HepG2 (cell line): Measurements from ENCODE around the gene SLC8A2. TPM values are rescaled to one million over a fixed set of nuclear protein-coding genes. Genes with fewer than 3 reads are reported as not detected.
A peak's percentile ranks its signal among the peaks of the same experiment; 100 is the strongest.

Experiments
- HMGA1 ChIP-seq: sonication (generic); formaldehyde crosslinking; conservative IDR thresholded peaks from 2 replicates; pipeline ENCODE4 v1.4.0; 2020; ENCODE audit warnings: missing genetic modification reagents
- HNRNPH1 ChIP-seq: fragments of 200-400 bp; formaldehyde crosslinking; optimal IDR thresholded peaks from 2 replicates; pipeline ENCODE3; 2017; ENCODE audit warnings: mild to moderate bottlenecking, low read depth, low read length
- MBNL3 ChIP-seq: fragments of 250-450 bp; sonication (Bioruptor Pico); conservative IDR thresholded peaks from 2 replicates; pipeline ENCODE4 v1.8.0; 2022; ENCODE audit warnings: mild to moderate bottlenecking, inconsistent platforms
- MEIS2 ChIP-seq: sonication (generic); formaldehyde crosslinking; IDR thresholded peaks from 2 replicates; pipeline ENCODE4 v1.9.0; 2021; ENCODE audit warnings: mild to moderate bottlenecking, missing genetic modification reagents
- MIXL1 ChIP-seq: IDR thresholded peaks from 2 replicates; pipeline ENCODE4 v1.6.1; 2016
- NR1H2 ChIP-seq: sonication (generic); formaldehyde crosslinking; IDR thresholded peaks from 2 replicates; pipeline ENCODE4 v1.8.1; 2022; ENCODE audit warnings: low read depth, missing genetic modification reagents, borderline replicate concordance
- SETDB1 ChIP-seq: sonication (generic); formaldehyde crosslinking; IDR thresholded peaks from 2 replicates; pipeline ENCODE4 v1.5.1; 2020; ENCODE audit warnings: missing genetic modification reagents, mild to moderate bottlenecking, borderline replicate concordance
- SNRNP70 ChIP-seq: fragments of 200-400 bp; formaldehyde crosslinking; IDR thresholded peaks from 2 replicates; pipeline ENCODE4 v1.6.1; 2017; ENCODE audit warnings: mild to moderate bottlenecking, low read depth, low read length, moderate library complexity
- SOX13 ChIP-seq, 3 experiments: fragments of 450-650 bp in 1 of 3; sonication (generic) in 1 of 3; formaldehyde crosslinking in 1 of 3; IDR thresholded peaks in 2 of 3; conservative IDR thresholded peaks in 1 of 3; 2 replicates each; pipeline versions ENCODE4 v1.5.0 to v1.6.1; 2016 to 2020; ENCODE audit warnings: antibody characterized with exemption in 1 of 3, mild to moderate bottlenecking in 1 of 3, missing compliant biosample characterization in 1 of 3, missing genetic modification reagents in 1 of 3, moderate library complexity in 1 of 3
- TAF1 ChIP-seq: sonication (generic); formaldehyde crosslinking; IDR thresholded peaks from 2 replicates; pipeline ENCODE4 v1.4.0; 2020; ENCODE audit warnings: missing genetic modification reagents
- THYN1 ChIP-seq: sonication (generic); formaldehyde crosslinking; IDR thresholded peaks from 2 replicates; pipeline ENCODE4 v1.8.1; 2023; ENCODE audit warnings: low read depth, mild to moderate bottlenecking, moderate library complexity, missing genetic modification reagents, borderline replicate concordance
- ZNF296 ChIP-seq: sonication (generic); formaldehyde crosslinking; conservative IDR thresholded peaks from 2 replicates; pipeline ENCODE4 v1.5.0; 2020; ENCODE audit warnings: mild to moderate bottlenecking, missing genetic modification reagents
- ZNF446 ChIP-seq: sonication (generic); formaldehyde crosslinking; IDR thresholded peaks from 2 replicates; pipeline ENCODE4 v1.5.0; 2020; ENCODE audit warnings: mild to moderate bottlenecking, missing genetic modification reagents
- ZNF703 ChIP-seq: sonication (generic); formaldehyde crosslinking; IDR thresholded peaks from 2 replicates; pipeline ENCODE4 v1.5.1; 2020; ENCODE audit warnings: missing genetic modification reagents, mild to moderate bottlenecking, moderate library complexity, borderline replicate concordance
- polyA plus RNA-seq, 8 experiments: library from polyadenylated mRNA; depleted of rRNA in 3 of 8; stranded (reverse) in 7 of 8; unstranded in 1 of 8; fragments of >200 nt; fragmentation: Illumina TruSeq in 4 of 8; extraction: Trizol in 4 of 8; gene quantifications; 2 replicates each; pipeline versions ENCODE4 v1.2.1 to v1.2.3, GENCODE V29; 2011 to 2016; ENCODE audit warnings: low read depth in 4 of 8, missing spikeins in 1 of 8, mixed read lengths in 1 of 8; ENCODE audit not compliant: insufficient read depth in 1 of 8
- total RNA-seq, 5 experiments: library from RNA; depleted of rRNA; stranded (reverse); fragments of >200 nt; fragmentation: Illumina TruSeq; extraction: Trizol; gene quantifications; 2 replicates each; pipeline ENCODE4 v1.2.3, GENCODE V29; 2016; ENCODE audit warnings: low read depth in 1 of 5
- TF ChIP-seq, protein P1 (sequence below): sonication (generic); formaldehyde crosslinking; IDR thresholded peaks from 2 replicates; pipeline ENCODE4 v1.4.0; 2020; ENCODE audit warnings: mild to moderate bottlenecking, missing genetic modification reagents, borderline replicate concordance
- TF ChIP-seq, protein P2 (sequence below): sonication (generic); formaldehyde crosslinking; IDR thresholded peaks from 2 replicates; pipeline ENCODE4 v1.4.0; 2020; ENCODE audit warnings: low read depth, missing genetic modification reagents
- TF ChIP-seq, protein P3 (sequence below): sonication (generic); formaldehyde crosslinking; IDR thresholded peaks from 2 replicates; pipeline ENCODE4 v1.5.0; 2020; ENCODE audit warnings: mild to moderate bottlenecking, missing genetic modification reagents

SLC8A2 gene
- total and polyA plus RNA-seq, 2 of the 13 experiments (the other 11 are each of a cell fraction or from before 2014, with no cell fraction given) = 0.02 TPM; not detected in 1

DNA sequence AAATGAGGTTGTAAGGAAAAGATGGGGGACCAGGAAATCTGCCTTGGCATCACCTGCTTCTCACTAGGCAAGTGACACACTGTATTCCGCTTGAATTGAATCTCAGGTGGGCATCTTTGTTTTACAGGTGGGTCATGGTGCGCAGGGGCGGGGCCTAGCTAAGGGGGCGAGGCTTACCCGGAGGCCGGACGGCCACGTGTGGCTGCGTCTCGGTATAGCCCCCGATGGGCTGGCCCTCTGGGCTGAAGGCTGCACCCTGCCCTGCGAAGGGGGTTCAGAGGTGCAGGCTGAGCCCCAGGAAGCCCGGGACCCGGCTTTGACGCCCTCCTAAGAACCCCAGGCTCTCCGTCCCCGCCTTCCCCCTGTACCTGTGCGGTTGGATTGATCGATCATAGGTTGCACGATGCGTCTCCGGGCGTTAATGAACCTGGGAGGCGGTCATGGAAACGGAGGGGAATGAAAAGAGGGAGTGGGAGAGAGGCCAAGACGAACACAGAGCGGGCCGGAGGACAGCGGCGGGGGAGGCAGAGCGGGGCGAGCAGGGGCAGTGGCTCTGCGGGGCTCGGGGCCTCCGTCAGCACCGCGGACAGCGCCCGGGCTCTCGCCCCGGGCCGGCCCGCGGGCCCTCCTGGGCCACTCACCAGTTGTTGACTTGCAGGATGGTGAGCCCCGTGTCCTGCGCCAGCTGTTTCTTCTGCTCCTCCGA lies 64.8 kb downstream of the SLC8A2 start (continued):
- TF ChIP-seq, protein P1, sequence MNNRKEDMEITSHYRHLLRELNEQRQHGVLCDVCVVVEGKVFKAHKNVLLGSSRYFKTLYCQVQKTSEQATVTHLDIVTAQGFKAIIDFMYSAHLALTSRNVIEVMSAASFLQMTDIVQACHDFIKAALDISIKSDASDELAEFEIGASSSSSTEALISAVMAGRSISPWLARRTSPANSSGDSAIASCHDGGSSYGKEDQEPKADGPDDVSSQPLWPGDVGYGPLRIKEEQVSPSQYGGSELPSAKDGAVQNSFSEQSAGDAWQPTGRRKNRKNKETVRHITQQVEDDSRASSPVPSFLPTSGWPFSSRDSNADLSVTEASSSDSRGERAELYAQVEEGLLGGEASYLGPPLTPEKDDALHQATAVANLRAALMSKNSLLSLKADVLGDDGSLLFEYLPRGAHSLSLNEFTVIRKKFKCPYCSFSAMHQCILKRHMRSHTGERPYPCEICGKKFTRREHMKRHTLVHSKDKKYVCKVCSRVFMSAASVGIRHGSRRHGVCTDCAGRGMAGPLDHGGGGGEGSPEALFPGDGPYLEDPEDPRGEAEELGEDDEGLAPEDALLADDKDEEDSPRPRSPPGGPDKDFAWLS (CRISPR knock-in tag) = no peak
- TF ChIP-seq HNRNPH1 (no peak), TAF1 (no peak), SETDB1 (CRISPR knock-in tag) (no peak), SNRNP70 (no peak), SOX13 (IDR thresholded peaks at IDR 0.05) (no peak), SOX13 (CRISPR knock-in tag; conservative IDR thresholded peaks at IDR 0.05 in 1 of 2, IDR thresholded peaks at IDR 0.05 in 1 of 2) (no peak), HMGA1 (CRISPR knock-in tag) (no peak), MBNL3 (CRISPR knock-in tag) (no peak), ZNF296 (CRISPR knock-in tag) (no peak), MEIS2 (CRISPR knock-in tag) (peak; percentile 64; the same call in 1 of the 2 replicates), NR1H2 (CRISPR knock-in tag) (no peak), THYN1 (no peak), MIXL1 (CRISPR knock-in tag) (no peak), ZNF703 (CRISPR knock-in tag) (no peak), ZNF446 (CRISPR knock-in tag) (peak; percentile 74; the same call in 1 of the 2 replicates)
- TF ChIP-seq, protein P2, sequence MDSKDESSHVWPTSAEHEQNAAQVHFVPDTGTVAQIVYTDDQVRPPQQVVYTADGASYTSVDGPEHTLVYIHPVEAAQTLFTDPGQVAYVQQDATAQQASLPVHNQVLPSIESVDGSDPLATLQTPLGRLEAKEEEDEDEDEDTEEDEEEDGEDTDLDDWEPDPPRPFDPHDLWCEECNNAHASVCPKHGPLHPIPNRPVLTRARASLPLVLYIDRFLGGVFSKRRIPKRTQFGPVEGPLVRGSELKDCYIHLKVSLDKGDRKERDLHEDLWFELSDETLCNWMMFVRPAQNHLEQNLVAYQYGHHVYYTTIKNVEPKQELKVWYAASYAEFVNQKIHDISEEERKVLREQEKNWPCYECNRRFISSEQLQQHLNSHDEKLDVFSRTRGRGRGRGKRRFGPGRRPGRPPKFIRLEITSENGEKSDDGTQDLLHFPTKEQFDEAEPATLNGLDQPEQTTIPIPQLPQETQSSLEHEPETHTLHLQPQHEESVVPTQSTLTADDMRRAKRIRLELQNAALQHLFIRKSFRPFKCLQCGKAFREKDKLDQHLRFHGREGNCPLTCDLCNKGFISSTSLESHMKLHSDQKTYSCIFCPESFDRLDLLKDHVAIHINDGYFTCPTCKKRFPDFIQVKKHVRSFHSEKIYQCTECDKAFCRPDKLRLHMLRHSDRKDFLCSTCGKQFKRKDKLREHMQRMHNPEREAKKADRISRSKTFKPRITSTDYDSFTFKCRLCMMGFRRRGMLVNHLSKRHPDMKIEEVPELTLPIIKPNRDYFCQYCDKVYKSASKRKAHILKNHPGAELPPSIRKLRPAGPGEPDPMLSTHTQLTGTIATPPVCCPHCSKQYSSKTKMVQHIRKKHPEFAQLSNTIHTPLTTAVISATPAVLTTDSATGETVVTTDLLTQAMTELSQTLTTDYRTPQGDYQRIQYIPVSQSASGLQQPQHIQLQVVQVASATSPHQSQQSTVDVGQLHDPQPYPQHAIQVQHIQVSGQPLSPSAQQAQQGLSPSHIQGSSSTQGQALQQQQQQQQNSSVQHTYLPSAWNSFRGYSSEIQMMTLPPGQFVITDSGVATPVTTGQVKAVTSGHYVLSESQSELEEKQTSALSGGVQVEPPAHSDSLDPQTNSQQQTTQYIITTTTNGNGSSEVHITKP (CRISPR knock-in tag) = no peak
- TF ChIP-seq, protein P3, sequence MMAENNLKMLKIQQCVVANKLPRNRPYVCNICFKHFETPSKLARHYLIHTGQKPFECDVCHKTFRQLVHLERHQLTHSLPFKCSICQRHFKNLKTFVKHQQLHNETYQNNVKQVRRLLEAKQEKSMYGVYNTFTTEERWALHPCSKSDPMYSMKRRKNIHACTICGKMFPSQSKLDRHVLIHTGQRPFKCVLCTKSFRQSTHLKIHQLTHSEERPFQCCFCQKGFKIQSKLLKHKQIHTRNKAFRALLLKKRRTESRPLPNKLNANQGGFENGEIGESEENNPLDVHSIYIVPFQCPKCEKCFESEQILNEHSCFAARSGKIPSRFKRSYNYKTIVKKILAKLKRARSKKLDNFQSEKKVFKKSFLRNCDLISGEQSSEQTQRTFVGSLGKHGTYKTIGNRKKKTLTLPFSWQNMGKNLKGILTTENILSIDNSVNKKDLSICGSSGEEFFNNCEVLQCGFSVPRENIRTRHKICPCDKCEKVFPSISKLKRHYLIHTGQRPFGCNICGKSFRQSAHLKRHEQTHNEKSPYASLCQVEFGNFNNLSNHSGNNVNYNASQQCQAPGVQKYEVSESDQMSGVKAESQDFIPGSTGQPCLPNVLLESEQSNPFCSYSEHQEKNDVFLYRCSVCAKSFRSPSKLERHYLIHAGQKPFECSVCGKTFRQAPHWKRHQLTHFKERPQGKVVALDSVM (CRISPR knock-in tag) = no peak
